B cell (primary cell): ENCODE measurements around the gene SPAAR.

Source experiments
- CTCF ChIP-seq: fragments of 200-600 bp; IDR thresholded peaks from one replicate; pipeline ENCODE4 v1.8.0; 2022; ENCODE audit warnings: antibody characterized with exemption, mild to moderate bottlenecking
- EZH2 ChIP-seq: IDR thresholded peaks from 2 replicates; pipeline ENCODE4 v1.6.1; 2012; ENCODE audit warnings: borderline replicate concordance, low read depth, mild to moderate bottlenecking, moderate library complexity, low read length; ENCODE audit not compliant: insufficient read depth, poor library complexity, severe bottlenecking

DNA sequence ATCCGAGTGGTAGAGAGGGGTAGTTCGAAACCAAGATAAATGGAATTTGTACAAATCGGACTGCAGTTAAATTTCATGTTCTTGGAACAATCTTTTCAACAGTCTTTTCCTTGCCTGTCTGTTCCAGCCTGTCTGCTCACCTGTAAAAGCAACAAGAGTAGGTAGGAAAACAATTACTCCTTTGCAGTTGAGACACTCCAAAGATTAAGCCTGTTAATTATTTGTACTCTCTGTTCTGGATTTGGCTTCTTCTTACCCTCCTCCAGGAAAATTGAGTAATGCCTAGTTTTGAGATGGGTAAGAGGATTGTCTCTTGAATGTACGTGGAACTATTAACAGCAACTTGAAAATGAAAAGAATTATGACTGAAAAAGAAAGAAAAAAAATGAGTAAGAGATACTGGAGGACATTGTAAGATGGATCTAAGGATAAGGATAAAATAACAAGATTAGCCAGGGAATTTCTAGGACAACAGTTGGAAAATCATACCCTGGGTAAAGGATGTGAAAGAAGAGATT is 24.3 kb downstream of the SPAAR start:
- TF ChIP-seq CTCF (no peak), EZH2 (no peak)
